GM19023 (cell line): ENCODE measurements around the gene DDX53.

Source experiments
- ATAC-seq: cut with Tn5 transposase; IDR thresholded peaks from one replicate; pipeline ENCODE4 v1.9.1; 2021; ENCODE audit warnings: mild to moderate bottlenecking, moderate library complexity; ENCODE audit not compliant: unreplicated experiment

Gene DDX53

DNA sequence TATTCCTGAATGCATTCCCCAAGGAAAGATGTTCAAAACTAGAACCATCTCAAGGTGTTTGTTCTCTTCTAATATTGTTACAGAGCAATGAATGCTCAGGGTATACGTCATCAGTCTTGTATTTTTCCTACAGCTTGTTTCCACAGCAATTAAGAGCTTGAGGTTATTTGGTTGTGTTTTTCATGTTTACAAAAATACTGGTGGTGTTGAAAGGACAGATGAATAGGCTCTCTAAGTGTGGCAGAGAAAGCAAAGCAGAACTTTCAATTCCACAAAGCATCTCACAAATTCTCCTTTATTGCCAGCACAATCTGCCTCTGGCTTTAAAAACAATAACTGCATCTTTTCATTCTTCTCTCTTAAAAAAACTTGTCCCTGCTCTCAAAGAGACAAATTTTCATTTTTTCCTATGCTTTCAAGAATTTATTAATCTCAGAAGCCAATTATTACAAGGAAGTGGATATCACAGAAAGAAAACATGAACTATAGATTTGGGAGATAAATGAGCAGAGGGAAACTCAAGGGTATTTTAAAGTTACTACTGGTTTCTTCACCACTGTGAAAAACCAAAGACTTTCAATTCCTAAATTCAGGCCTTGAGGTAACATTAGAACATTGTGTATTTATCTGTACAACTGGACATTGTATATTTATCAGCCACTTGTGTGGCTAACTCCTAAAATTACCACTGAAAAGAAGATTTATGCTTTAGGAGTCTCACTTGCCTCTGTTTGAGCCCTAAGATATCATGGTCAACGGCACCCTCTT lies 49.2 kb downstream of the DDX53 start:
- ATAC-seq = no peak

DNA sequence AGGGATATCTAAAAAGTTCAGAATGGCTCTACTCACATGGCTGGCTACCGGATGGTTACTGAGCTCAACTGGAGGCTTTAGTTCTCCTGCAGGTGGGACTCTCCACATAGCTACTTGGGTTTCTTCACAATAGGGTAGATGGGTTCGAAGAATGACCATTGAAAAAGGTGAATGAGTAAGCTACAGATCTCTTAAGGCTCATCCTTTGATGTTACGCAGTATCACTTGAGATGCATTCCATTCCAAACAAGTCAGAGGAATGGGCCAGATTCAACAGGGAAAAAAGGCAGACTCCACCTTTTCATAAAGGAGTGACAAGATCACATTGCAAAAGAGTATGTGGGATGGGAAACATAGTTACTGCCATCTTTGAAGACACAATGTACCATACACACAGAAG lies 52.6 kb downstream of the DDX53 start:
- no peak for ATAC-seq
